NT2/D1 (cell line): Measurements from ENCODE around the gene MYNN.

Source experiments
- SUZ12 ChIP-seq: IDR thresholded peaks from 2 replicates; pipeline ENCODE4 v1.6.1; 2011; ENCODE audit not compliant: insufficient read length, insufficient read depth; ENCODE audit errors: extremely low read depth
- YY1 ChIP-seq: IDR thresholded peaks from 2 replicates; pipeline ENCODE4 v1.6.1; 2011; ENCODE audit not compliant: insufficient read length, insufficient read depth
- ZNF274 ChIP-seq: IDR thresholded peaks from 2 replicates; pipeline ENCODE4 v1.6.1; 2011; ENCODE audit warnings: mild to moderate bottlenecking, low read depth, low read length

DNA sequence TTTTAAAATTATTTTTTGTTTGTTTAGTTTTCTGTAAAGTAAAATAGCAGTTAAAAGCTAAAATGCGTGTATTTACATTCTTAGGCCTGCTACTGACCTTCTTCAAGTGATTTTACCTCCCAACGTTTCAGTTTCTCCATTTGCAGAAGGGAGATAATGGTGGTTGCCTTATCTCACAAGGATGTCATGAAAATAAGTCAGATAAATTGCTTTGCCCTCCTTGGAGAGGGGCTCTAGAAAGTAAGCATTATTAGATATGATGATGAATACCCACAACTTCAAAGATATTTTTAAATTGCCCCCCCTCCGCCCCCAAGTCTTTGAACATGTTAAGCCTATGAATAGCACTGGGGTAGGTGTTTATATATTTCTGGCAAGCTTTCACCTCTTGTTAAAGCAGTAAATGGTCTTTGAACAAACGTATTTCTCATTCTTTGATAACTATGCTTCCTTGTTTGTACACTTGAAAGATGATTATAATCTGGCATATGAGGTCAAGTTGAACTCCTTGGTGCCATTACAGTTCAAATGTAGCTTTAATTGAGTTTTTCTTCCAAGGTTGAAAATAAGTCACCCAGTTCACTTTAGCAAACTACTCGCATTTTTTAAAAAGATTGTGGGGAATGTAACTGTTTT, 14.7 kb upstream of the MYNN start:
- no peak for TF ChIP-seq SUZ12
- TF ChIP-seq YY1, result no peak
- no peak for TF ChIP-seq ZNF274
